ENCODE measurements around the gene NR5A1.

Gene NR5A1

GRCh38 chr9:124514125-124514524 lies 6.9 kb upstream of the NR5A1 start:
- DNase-seq (ENCODE audit: low read depth), result no peak

- DNase-seq (ENCODE audit: low read depth), result peak; percentile 95
Observed at GRCh38 chr9:124513376-124513994, 6.3 kb upstream of the NR5A1 start.

GRCh38 chr9:124512806-124513204 lies 5.6 kb upstream of the NR5A1 start:
- peak; percentile 46 for DNase-seq (ENCODE audit: low read depth)

- peak; percentile 92 for DNase-seq (ENCODE audit: low read depth)
Observed at GRCh38 chr9:124511891-124512805, 4.9 kb upstream of the NR5A1 start.

- peak; percentile 35 for DNase-seq (ENCODE audit: low read depth)
Observed at GRCh38 chr9:124511426-124511840, 4.2 kb upstream of the NR5A1 start.

GRCh38 chr9:124510650-124511425 lies 3.6 kb upstream of the NR5A1 start:
- no peak for DNase-seq (ENCODE audit: low read depth)

- DNase-seq (ENCODE audit: low read depth), result no peak
Observed at GRCh38 chr9:124507880-124508423, 753 bp upstream of the NR5A1 start.

- DNase-seq (ENCODE audit: low read depth), result no peak
Observed at GRCh38 chr9:124506433-124506832, 766 bp downstream of the NR5A1 start.

- no peak for DNase-seq (ENCODE audit: low read depth)
Observed at GRCh38 chr9:124505901-124506346, 1.3 kb downstream of the NR5A1 start.

GRCh38 chr9:124505006-124505900 lies 1.9 kb downstream of the NR5A1 start:
- no peak for DNase-seq (ENCODE audit: low read depth)

GRCh38 chr9:124504530-124505005 lies 2.6 kb downstream of the NR5A1 start:
- DNase-seq (ENCODE audit: low read depth), result no peak

- DNase-seq (ENCODE audit: low read depth), result no peak
Observed at GRCh38 chr9:124503713-124504529, 3.3 kb downstream of the NR5A1 start.

- DNase-seq (ENCODE audit: low read depth), result no peak
Observed at GRCh38 chr9:124502711-124503702, 4.2 kb downstream of the NR5A1 start.

GRCh38 chr9:124501771-124502320 lies 5.4 kb downstream of the NR5A1 start:
- no peak for DNase-seq (ENCODE audit: low read depth)

GRCh38 chr9:124500796-124501611 lies 6.2 kb downstream of the NR5A1 start:
- no peak for DNase-seq (ENCODE audit: low read depth)

GRCh38 chr9:124500028-124500795 lies 7.0 kb downstream of the NR5A1 start:
- DNase-seq (ENCODE audit: low read depth), result no peak

GRCh38 chr9:124499216-124499615 lies 8.0 kb downstream of the NR5A1 start:
- no peak for DNase-seq (ENCODE audit: low read depth)
